IPS-11a (cell line): ENCODE results near the gene PEPD.

ENCODE experiments used
- H3K4me3 ChIP-seq: one replicate; pipeline ENCODE4 v1.5.1; 2013; ENCODE audit warnings: low read depth, low read length, control low read depth

PEPD gene

GRCh38 chr19:33429891-33430673, 91.5 kb downstream of the PEPD start:
- no peak overlapping the region for H3K4me3 ChIP-seq

GRCh38 chr19:33428627-33429125, 92.9 kb downstream of the PEPD start:
- H3K4me3 ChIP-seq = no peak overlapping the region

GRCh38 chr19:33427801-33428626, 93.6 kb downstream of the PEPD start:
- no peak overlapping the region for H3K4me3 ChIP-seq

GRCh38 chr19:33426621-33427361, 94.8 kb downstream of the PEPD start:
- no peak overlapping the region for H3K4me3 ChIP-seq

GRCh38 chr19:33424181-33424580, 97.4 kb downstream of the PEPD start:
- no peak overlapping the region for H3K4me3 ChIP-seq

GRCh38 chr19:33422369-33423180, 99.0 kb downstream of the PEPD start:
- no peak overlapping the region for H3K4me3 ChIP-seq

GRCh38 chr19:33421368-33421767, 100.2 kb downstream of the PEPD start:
- H3K4me3 ChIP-seq = no peak overlapping the region

GRCh38 chr19:33420821-33421220, 100.8 kb downstream of the PEPD start:
- no peak overlapping the region for H3K4me3 ChIP-seq

GRCh38 chr19:33419788-33420130, 101.8 kb downstream of the PEPD start:
- H3K4me3 ChIP-seq = no peak overlapping the region

GRCh38 chr19:33418871-33419787, 102.5 kb downstream of the PEPD start:
- no peak overlapping the region for H3K4me3 ChIP-seq

GRCh38 chr19:33418461-33418860, 103.1 kb downstream of the PEPD start:
- H3K4me3 ChIP-seq = no peak overlapping the region

- H3K4me3 ChIP-seq = no peak overlapping the region
Observed at GRCh38 chr19:33417751-33418150, 103.8 kb downstream of the PEPD start.

GRCh38 chr19:33416307-33417215, 105.0 kb downstream of the PEPD start:
- no peak overlapping the region for H3K4me3 ChIP-seq

GRCh38 chr19:33414667-33415605, 106.7 kb downstream of the PEPD start:
- no peak overlapping the region for H3K4me3 ChIP-seq

GRCh38 chr19:33413868-33414666, 107.5 kb downstream of the PEPD start:
- no peak overlapping the region for H3K4me3 ChIP-seq

- no peak overlapping the region for H3K4me3 ChIP-seq
Observed at GRCh38 chr19:33413426-33413725, 108.2 kb downstream of the PEPD start.
